Cardiac muscle cell (in vitro differentiated cells and primary cell): ENCODE results near the gene DUSP8. TPM values are rescaled to one million over a fixed set of nuclear protein-coding genes. Genes with fewer than 3 reads are reported as not detected.
"Not testable (repeated sequence)": the region's sequence is repeated elsewhere in the genome, so short reads cannot be mapped to it uniquely, and the experiment has no call there.

ENCODE experiments used
- DNase-seq, 2 donors: peaks; one replicate each; pipeline versions ENCODE4 v3.0.0 to v3.0.0-alpha.2; 2010 to 2017; ENCODE audit warnings: low read depth in 1 of 2, low spot score in 1 of 2
- H3K27ac ChIP-seq: fragments of 200-600 bp; sonication (generic); 2 replicates; pipeline ENCODE4 v1.5.1; 2016
- H3K27me3 ChIP-seq: fragments of 200-600 bp; sonication (generic); 2 replicates; pipeline ENCODE4 v1.6.0; 2016; ENCODE audit warnings: control low read depth
- H3K36me3 ChIP-seq: fragments of 200-600 bp; sonication (generic); 2 replicates; pipeline ENCODE4 v1.5.1; 2016; ENCODE audit warnings: control low read depth
- H3K4me1 ChIP-seq: fragments of 200-600 bp; sonication (generic); 2 replicates; pipeline ENCODE4 v1.8.1; 2017; ENCODE audit warnings: low read depth, mild to moderate bottlenecking, mixed run types
- H3K4me3 ChIP-seq: fragments of 200-600 bp; sonication (generic); 2 replicates; pipeline ENCODE4 v1.5.1; 2016; ENCODE audit warnings: mild to moderate bottlenecking
- H3K9me3 ChIP-seq: fragments of 200-600 bp; sonication (generic); 2 replicates; pipeline ENCODE4 v1.5.1; 2017; ENCODE audit warnings: low read depth, mild to moderate bottlenecking, control low read depth
- polyA plus RNA-seq: library from polyadenylated mRNA; unstranded; fragments of >200 nt; fragmentation: Nextera tagmentation; extraction: Ambion mirVana; gene quantifications from 2 replicates; pipeline ENCODE4 v1.2.1, GENCODE V29; 2016
- total RNA-seq: library from RNA; depleted of rRNA; stranded (reverse); fragments of >200 nt; gene quantifications from 2 replicates; pipeline ENCODE4 v1.2.3, GENCODE V29; 2016
- TF ChIP-seq, protein P1 (sequence below): IDR thresholded peaks from 2 replicates; pipeline ENCODE4 v1.5.1; 2012; ENCODE audit warnings: low read depth, mild to moderate bottlenecking, low read length

The DUSP8 gene, protein sequence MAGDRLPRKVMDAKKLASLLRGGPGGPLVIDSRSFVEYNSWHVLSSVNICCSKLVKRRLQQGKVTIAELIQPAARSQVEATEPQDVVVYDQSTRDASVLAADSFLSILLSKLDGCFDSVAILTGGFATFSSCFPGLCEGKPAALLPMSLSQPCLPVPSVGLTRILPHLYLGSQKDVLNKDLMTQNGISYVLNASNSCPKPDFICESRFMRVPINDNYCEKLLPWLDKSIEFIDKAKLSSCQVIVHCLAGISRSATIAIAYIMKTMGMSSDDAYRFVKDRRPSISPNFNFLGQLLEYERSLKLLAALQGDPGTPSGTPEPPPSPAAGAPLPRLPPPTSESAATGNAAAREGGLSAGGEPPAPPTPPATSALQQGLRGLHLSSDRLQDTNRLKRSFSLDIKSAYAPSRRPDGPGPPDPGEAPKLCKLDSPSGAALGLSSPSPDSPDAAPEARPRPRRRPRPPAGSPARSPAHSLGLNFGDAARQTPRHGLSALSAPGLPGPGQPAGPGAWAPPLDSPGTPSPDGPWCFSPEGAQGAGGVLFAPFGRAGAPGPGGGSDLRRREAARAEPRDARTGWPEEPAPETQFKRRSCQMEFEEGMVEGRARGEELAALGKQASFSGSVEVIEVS
- total RNA-seq (0.51 and 0.60 TPM in 2 replicates), polyA plus RNA-seq (0.55 and 0.59 TPM in 2 replicates)

DNA sequence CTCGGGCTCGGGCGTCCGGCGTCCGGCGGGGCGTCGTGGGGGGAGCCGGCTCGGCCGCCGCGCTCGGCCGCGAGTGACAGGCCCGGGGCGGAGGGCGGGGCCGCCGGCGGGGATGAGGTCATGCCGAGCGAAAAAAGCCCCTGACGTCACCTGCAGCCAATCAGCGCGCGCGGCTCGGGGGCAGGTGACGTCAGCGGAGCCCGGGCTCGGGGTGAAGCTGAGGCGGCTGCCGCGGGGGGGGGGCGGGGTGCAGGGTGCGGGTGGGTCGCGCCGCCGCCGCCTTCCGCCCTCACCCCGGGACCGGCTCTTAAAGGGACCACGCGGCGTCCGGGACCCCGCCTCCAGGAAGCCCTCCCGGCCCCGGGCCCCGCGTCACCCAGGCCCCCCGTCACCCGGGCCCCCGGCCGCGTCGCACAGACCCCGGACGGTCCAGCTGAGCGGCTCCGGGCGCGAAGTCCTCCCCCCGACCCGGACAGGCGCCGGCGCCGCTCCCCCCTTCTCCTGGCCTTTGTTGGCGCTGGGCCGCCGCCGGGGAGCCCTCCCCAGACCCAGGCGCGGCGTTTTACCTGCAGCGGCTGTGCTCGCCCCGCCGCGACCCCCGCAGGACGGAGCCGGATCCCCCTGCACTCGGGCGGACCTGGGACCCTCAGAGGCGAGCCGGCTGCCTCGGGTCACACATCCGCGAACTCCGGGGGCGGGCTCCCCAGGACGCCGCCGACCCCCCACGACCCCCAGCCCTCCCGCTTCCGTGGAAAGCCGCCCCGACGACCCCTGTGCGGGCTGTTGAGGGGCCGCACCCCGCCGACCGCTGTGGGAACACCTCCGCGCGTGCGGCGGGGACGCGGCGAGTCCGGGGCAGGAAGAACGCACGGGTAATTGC lies at the start of gene DUSP8:
TSS of gene DUSP8 (minus strand) at position 75 of the 880 bp plus-strand sequence. CDS start 6,445 bp downstream, outside the sequence.
- H3K9me3 ChIP-seq = no peaks in the 10 kb centered on the region
- H3K4me3 ChIP-seq = peak within 1 kb of the TSS; percentile 37
- H3K36me3 ChIP-seq = no peaks in the 10 kb centered on the region
- TF ChIP-seq, protein P1, sequence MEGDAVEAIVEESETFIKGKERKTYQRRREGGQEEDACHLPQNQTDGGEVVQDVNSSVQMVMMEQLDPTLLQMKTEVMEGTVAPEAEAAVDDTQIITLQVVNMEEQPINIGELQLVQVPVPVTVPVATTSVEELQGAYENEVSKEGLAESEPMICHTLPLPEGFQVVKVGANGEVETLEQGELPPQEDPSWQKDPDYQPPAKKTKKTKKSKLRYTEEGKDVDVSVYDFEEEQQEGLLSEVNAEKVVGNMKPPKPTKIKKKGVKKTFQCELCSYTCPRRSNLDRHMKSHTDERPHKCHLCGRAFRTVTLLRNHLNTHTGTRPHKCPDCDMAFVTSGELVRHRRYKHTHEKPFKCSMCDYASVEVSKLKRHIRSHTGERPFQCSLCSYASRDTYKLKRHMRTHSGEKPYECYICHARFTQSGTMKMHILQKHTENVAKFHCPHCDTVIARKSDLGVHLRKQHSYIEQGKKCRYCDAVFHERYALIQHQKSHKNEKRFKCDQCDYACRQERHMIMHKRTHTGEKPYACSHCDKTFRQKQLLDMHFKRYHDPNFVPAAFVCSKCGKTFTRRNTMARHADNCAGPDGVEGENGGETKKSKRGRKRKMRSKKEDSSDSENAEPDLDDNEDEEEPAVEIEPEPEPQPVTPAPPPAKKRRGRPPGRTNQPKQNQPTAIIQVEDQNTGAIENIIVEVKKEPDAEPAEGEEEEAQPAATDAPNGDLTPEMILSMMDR = no peak
- H3K27me3 ChIP-seq = peaks cover 92% of the 10 kb centered on the region
- no peak within 1 kb of the TSS for H3K27ac ChIP-seq
- DNase-seq = peak; percentile 84 to 87
- H3K4me1 ChIP-seq = peaks cover 3% of the 10 kb centered on the region

GRCh38 chr11:1619449-1619848 lies 47.4 kb upstream of the DUSP8 start:
- TF ChIP-seq, protein P1 = no peak
- Histone ChIP-seq H3K4me1 (no peaks in the 10 kb centered on the region), H3K27ac (no peak overlapping the region)

GRCh38 chr11:1618231-1618630 lies 46.2 kb upstream of the DUSP8 start:
- TF ChIP-seq, protein P1 = no peak

More at GRCh38 chr11:1619449-1619848, 47.4 kb upstream of the DUSP8 start:
- Histone ChIP-seq H3K9me3 (no peaks in the 10 kb centered on the region), H3K4me3 (no peak overlapping the region), H3K36me3 (no peaks in the 10 kb centered on the region), H3K27me3 (peaks cover 8% of the 10 kb centered on the region)
- DNase-seq = peak in 1 of 2 donors; percentile 6

GRCh38 chr11:1608363-1608762 lies 36.3 kb upstream of the DUSP8 start, which contains the start of gene KRTAP5-3:
TSS of gene KRTAP5-3 (minus strand) at chr11:1608463. CDS start at chr11:1608385, 78 bp downstream.
- Histone ChIP-seq H3K4me1 (no peaks in the 10 kb centered on the region), H3K9me3 (no peaks in the 10 kb centered on the region), H3K36me3 (no peaks in the 10 kb centered on the region), H3K27ac (no peak within 1 kb of the TSS), H3K4me3 (no peak within 1 kb of the TSS), H3K27me3 (no peaks in the 10 kb centered on the region)
- no peak for DNase-seq
- TF ChIP-seq, protein P1 = no peak

More at GRCh38 chr11:1618231-1618630, 46.2 kb upstream of the DUSP8 start:
- no peak overlapping the region for H3K27ac ChIP-seq
- H3K4me3 ChIP-seq = no peak overlapping the region
- H3K27me3 ChIP-seq = peaks cover 8% of the 10 kb centered on the region
- no peak for DNase-seq
- no peaks in the 10 kb centered on the region for H3K4me1 ChIP-seq
- H3K9me3 ChIP-seq = no peaks in the 10 kb centered on the region
- H3K36me3 ChIP-seq = no peaks in the 10 kb centered on the region

GRCh38 chr11:1607901-1608300 lies 35.8 kb upstream of the DUSP8 start:
- H3K4me3 ChIP-seq, H3K4me1 ChIP-seq: not testable (repeated sequence)

DNA sequence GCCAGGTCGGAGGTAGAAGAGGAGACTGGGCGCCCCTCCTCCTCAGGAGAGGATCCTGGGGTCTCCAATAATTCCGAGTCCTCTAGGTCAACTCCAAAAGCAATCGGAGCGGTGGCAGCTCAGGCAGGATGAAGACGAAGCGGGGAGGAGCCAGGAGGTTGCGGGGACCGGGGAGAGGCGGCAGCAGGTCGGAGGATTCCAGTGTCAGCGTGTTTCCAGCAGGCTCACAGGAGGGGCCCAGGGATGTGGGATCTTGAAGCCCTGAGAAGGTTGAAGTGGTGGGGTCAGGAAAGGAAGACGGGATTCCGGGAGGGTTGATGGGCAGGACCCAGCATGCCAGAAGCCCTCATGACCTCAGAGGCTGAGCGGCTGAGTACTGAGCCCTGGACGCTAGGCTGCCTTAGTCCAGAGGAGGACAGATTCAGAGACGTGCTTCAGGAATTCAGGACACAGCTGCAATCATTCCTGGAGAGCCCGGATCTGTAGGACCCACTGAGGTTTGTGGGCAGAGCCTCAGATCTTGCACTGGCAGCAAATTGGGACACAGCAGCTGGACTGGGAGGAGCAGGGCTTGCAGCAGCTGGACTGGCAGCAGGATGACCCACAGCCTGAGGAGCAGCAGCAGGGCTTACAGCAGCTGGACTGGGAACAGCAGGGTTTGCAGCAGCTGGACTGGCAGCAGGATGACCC lies 35.2 kb upstream of the DUSP8 start:
- not testable (repeated sequence) for H3K36me3 ChIP-seq, H3K27ac ChIP-seq, H3K4me1 ChIP-seq, H3K9me3 ChIP-seq, H3K4me3 ChIP-seq, H3K27me3 ChIP-seq
- peak; percentile 9 to 12 for DNase-seq

More at GRCh38 chr11:1607901-1608300, 35.8 kb upstream of the DUSP8 start:
- H3K27ac ChIP-seq, H3K9me3 ChIP-seq, H3K27me3 ChIP-seq, H3K36me3 ChIP-seq, DNase-seq: not testable (repeated sequence)

- H3K36me3 ChIP-seq, H3K9me3 ChIP-seq, H3K27ac ChIP-seq, H3K4me3 ChIP-seq, H3K4me1 ChIP-seq, DNase-seq, H3K27me3 ChIP-seq: not testable (repeated sequence)
These were observed 33.9 kb upstream of the DUSP8 start for GRCh38 chr11:1605923-1606322.
